Measurements from ENCODE around the gene TSPAN18. TPM values are rescaled to one million over a fixed set of nuclear protein-coding genes. Genes with fewer than 3 reads are reported as not detected.

The TSPAN18 gene
- total RNA-seq, 1 experiment from 2014 or later: 18.3 TPM

DNA sequence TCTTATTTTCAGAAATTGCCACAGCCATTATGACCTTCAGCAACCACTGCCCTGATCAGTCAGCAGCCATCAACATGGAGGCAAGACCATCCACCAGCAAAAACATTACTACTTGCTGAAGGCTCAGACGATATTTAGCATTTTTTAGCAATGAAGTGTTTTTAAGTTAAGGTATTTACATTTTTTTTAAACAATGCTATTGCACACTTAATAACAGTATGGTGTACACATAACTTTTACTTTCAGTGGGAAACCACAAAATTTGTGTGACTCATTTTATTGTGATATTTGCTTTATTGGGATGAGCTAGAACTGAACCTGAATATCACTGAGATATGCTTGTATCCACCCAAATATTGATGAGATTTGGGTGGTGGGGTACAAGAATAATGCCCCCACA lies 110.9 kb downstream of the TSPAN18 start:
- Histone ChIP-seq H3K27me3 (ENCODE audit: insufficient read depth, low read length) (no peaks in the 10 kb centered on the region), H3K9me3 (ENCODE audit: control insufficient read depth in 1 of 2, insufficient read depth in 1 of 2, low read depth in 1 of 2, low read length in 2 of 2) (no peaks in the 10 kb centered on the region), H3K9me2 (ENCODE audit: insufficient read depth) (no peaks in the 10 kb centered on the region), H2AFZ (ENCODE audit: low read depth, low read length, poor library complexity, severe bottlenecking) (no peak overlapping the region), H3K9ac (ENCODE audit: low read length) (no peak overlapping the region), H4K20me1 (ENCODE audit: insufficient read depth) (no peaks in the 10 kb centered on the region), H3K4me1 (ENCODE audit: control insufficient read depth in 1 of 2, insufficient read depth in 2 of 2, low read length in 2 of 2) (peaks cover 13% of the 10 kb centered on the region in 2 experiments), H3K27ac (ENCODE audit: low read depth, low read length) (no peak overlapping the region), H3K36me3 (ENCODE audit: control insufficient read depth in 1 of 2, insufficient read depth in 2 of 2, low read length in 2 of 2) (no peaks in the 10 kb centered on the region), H3K4me3 (replicated peaks in 1 of 2; ENCODE audit: low read depth in 1 of 2, low read length in 2 of 2) (no peak overlapping the region), H3K79me2 (ENCODE audit: insufficient read depth, low read length) (no peaks in the 10 kb centered on the region), H3K4me2 (ENCODE audit: low read length) (no peak overlapping the region)
- POLR2A ChIA-PET: no interaction called here
- RAD21 ChIA-PET (ENCODE audit: low non-redundant PET in 1 of 2, low total read pairs in 2 of 2, uncharacterized antibody in 2 of 2, unreplicated experiment in 2 of 2): no interaction called here
- CTCF ChIA-PET: no interaction called here
- DNase-seq (ENCODE audit: low read depth, low spot score): no peak
- intact Hi-C loops (cut with micrococcal nuclease): no loop called here
- no peak for ATAC-seq
- BruUV-seq (replicated peaks): no TSS peak
- no peak for TF ChIP-seq RAD21 (IDR thresholded peaks at IDR 0.05; ENCODE audit: low read depth)
- TF ChIP-seq EGR1 (IDR thresholded peaks at IDR 0.05; ENCODE audit: low read depth): no peak
- no peak for TF ChIP-seq SP1 (IDR thresholded peaks at IDR 0.05; ENCODE audit: low read depth)
- TF ChIP-seq, protein P1, sequence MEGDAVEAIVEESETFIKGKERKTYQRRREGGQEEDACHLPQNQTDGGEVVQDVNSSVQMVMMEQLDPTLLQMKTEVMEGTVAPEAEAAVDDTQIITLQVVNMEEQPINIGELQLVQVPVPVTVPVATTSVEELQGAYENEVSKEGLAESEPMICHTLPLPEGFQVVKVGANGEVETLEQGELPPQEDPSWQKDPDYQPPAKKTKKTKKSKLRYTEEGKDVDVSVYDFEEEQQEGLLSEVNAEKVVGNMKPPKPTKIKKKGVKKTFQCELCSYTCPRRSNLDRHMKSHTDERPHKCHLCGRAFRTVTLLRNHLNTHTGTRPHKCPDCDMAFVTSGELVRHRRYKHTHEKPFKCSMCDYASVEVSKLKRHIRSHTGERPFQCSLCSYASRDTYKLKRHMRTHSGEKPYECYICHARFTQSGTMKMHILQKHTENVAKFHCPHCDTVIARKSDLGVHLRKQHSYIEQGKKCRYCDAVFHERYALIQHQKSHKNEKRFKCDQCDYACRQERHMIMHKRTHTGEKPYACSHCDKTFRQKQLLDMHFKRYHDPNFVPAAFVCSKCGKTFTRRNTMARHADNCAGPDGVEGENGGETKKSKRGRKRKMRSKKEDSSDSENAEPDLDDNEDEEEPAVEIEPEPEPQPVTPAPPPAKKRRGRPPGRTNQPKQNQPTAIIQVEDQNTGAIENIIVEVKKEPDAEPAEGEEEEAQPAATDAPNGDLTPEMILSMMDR (IDR thresholded peaks at IDR 0.05 in 2 of 3, conservative IDR thresholded peaks at IDR 0.05 in 1 of 3; ENCODE audit: borderline replicate concordance in 1 of 3, insufficient read depth in 1 of 3, low read depth in 2 of 3, low read length in 2 of 3): no peak
- TF ChIP-seq ELF1 (IDR thresholded peaks at IDR 0.05; ENCODE audit: borderline replicate concordance, low read depth): no peak
- no peak for TF ChIP-seq POLR2AphosphoS5 (IDR thresholded peaks at IDR 0.05; ENCODE audit: low read depth, low read length)
- no peak for TF ChIP-seq EZH2 (IDR thresholded peaks at IDR 0.05)
- no peak for TF ChIP-seq CEBPB (IDR thresholded peaks at IDR 0.05; ENCODE audit: low read depth)
- no peak for TF ChIP-seq JUND (IDR thresholded peaks at IDR 0.05)
- TF ChIP-seq, protein P2, sequence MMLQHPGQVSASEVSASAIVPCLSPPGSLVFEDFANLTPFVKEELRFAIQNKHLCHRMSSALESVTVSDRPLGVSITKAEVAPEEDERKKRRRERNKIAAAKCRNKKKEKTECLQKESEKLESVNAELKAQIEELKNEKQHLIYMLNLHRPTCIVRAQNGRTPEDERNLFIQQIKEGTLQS (IDR thresholded peaks at IDR 0.05): no peak
- TF ChIP-seq EZH2phosphoT487 (IDR thresholded peaks at IDR 0.05; ENCODE audit: borderline replicate concordance): no peak
- TF ChIP-seq, protein P3, sequence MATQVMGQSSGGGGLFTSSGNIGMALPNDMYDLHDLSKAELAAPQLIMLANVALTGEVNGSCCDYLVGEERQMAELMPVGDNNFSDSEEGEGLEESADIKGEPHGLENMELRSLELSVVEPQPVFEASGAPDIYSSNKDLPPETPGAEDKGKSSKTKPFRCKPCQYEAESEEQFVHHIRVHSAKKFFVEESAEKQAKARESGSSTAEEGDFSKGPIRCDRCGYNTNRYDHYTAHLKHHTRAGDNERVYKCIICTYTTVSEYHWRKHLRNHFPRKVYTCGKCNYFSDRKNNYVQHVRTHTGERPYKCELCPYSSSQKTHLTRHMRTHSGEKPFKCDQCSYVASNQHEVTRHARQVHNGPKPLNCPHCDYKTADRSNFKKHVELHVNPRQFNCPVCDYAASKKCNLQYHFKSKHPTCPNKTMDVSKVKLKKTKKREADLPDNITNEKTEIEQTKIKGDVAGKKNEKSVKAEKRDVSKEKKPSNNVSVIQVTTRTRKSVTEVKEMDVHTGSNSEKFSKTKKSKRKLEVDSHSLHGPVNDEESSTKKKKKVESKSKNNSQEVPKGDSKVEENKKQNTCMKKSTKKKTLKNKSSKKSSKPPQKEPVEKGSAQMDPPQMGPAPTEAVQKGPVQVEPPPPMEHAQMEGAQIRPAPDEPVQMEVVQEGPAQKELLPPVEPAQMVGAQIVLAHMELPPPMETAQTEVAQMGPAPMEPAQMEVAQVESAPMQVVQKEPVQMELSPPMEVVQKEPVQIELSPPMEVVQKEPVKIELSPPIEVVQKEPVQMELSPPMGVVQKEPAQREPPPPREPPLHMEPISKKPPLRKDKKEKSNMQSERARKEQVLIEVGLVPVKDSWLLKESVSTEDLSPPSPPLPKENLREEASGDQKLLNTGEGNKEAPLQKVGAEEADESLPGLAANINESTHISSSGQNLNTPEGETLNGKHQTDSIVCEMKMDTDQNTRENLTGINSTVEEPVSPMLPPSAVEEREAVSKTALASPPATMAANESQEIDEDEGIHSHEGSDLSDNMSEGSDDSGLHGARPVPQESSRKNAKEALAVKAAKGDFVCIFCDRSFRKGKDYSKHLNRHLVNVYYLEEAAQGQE (IDR thresholded peaks at IDR 0.05; ENCODE audit: low read depth): no peak
- TF ChIP-seq, protein P4, sequence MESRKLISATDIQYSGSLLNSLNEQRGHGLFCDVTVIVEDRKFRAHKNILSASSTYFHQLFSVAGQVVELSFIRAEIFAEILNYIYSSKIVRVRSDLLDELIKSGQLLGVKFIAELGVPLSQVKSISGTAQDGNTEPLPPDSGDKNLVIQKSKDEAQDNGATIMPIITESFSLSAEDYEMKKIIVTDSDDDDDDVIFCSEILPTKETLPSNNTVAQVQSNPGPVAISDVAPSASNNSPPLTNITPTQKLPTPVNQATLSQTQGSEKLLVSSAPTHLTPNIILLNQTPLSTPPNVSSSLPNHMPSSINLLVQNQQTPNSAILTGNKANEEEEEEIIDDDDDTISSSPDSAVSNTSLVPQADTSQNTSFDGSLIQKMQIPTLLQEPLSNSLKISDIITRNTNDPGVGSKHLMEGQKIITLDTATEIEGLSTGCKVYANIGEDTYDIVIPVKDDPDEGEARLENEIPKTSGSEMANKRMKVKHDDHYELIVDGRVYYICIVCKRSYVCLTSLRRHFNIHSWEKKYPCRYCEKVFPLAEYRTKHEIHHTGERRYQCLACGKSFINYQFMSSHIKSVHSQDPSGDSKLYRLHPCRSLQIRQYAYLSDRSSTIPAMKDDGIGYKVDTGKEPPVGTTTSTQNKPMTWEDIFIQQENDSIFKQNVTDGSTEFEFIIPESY (IDR thresholded peaks at IDR 0.05; ENCODE audit: extremely low read depth, insufficient replicate concordance, low read length): no peak
- TF ChIP-seq POLR2A (IDR thresholded peaks at IDR 0.05; ENCODE audit: borderline replicate concordance, extremely low read depth, insufficient read depth, insufficient read length): no peak
- TF ChIP-seq, protein P5, sequence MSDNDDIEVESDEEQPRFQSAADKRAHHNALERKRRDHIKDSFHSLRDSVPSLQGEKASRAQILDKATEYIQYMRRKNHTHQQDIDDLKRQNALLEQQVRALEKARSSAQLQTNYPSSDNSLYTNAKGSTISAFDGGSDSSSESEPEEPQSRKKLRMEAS (IDR thresholded peaks at IDR 0.05): no peak
- no peak for TF ChIP-seq ZFX (IDR thresholded peaks at IDR 0.05)
- no peak for TF ChIP-seq YY1 (IDR thresholded peaks at IDR 0.05; ENCODE audit: extremely low read depth, insufficient replicate concordance, low read depth, low read length)
- TF ChIP-seq ZNF274 (IDR thresholded peaks at IDR 0.05; ENCODE audit: low read depth, low read length): no peak

All from HCT116 (cell line).